Measurements from ENCODE around the gene EHBP1.

EHBP1 gene

GRCh38 chr2:62895632-62896009 lies 190.1 kb downstream of the EHBP1 start:
- DNase-seq, result no peak

GRCh38 chr2:62897187-62897827 lies 191.8 kb downstream of the EHBP1 start:
- no peak for DNase-seq

GRCh38 chr2:62904344-62904743 lies 198.8 kb downstream of the EHBP1 start:
- no peak for DNase-seq

GRCh38 chr2:62908145-62908544 lies 202.6 kb downstream of the EHBP1 start:
- no peak for DNase-seq

- no peak for DNase-seq
Observed at GRCh38 chr2:62913311-62913710, 207.8 kb downstream of the EHBP1 start.

GRCh38 chr2:62919041-62919440 lies 213.5 kb downstream of the EHBP1 start:
- DNase-seq, result no peak

- no peak for DNase-seq
Observed at GRCh38 chr2:62920070-62920469, 214.6 kb downstream of the EHBP1 start.

GRCh38 chr2:62923242-62923641 lies 217.7 kb downstream of the EHBP1 start:
- no peak for DNase-seq

- DNase-seq, result no peak
Observed at GRCh38 chr2:62923881-62924280, 218.4 kb downstream of the EHBP1 start.

- DNase-seq, result no peak
Observed at GRCh38 chr2:62928015-62928414, 222.5 kb downstream of the EHBP1 start.

- no peak for DNase-seq
Observed at GRCh38 chr2:62931536-62931935, 226.0 kb downstream of the EHBP1 start.

GRCh38 chr2:62933398-62933917 lies 227.9 kb downstream of the EHBP1 start:
- DNase-seq, result no peak

GRCh38 chr2:62934517-62934916 lies 229.0 kb downstream of the EHBP1 start:
- DNase-seq, result no peak

- no peak for DNase-seq
Observed at GRCh38 chr2:62938126-62938525, 232.6 kb downstream of the EHBP1 start.

- no peak for DNase-seq
Observed at GRCh38 chr2:62939735-62940491, 234.4 kb downstream of the EHBP1 start.

- no peak for DNase-seq
Observed at GRCh38 chr2:62940697-62941096, 235.2 kb downstream of the EHBP1 start.

- no peak for DNase-seq
Observed at GRCh38 chr2:62941413-62941812, 235.9 kb downstream of the EHBP1 start.

- DNase-seq, result no peak
Observed at GRCh38 chr2:62944362-62944761, 238.8 kb downstream of the EHBP1 start.

GRCh38 chr2:62947403-62947802 lies 241.9 kb downstream of the EHBP1 start:
- DNase-seq, result no peak

GRCh38 chr2:62956651-62957050 lies 251.1 kb downstream of the EHBP1 start:
- DNase-seq, result no peak

GRCh38 chr2:62958206-62958605 lies 252.7 kb downstream of the EHBP1 start:
- DNase-seq, result no peak

- DNase-seq, result no peak
Observed at GRCh38 chr2:62964050-62964449, 258.5 kb downstream of the EHBP1 start.

- no peak for DNase-seq
Observed at GRCh38 chr2:62964671-62965070, 259.2 kb downstream of the EHBP1 start.

- no peak for DNase-seq
Observed at GRCh38 chr2:62966991-62967390, 261.5 kb downstream of the EHBP1 start.

GRCh38 chr2:62968168-62968567 lies 262.7 kb downstream of the EHBP1 start:
- DNase-seq, result no peak

All from stimulated activated CD4-positive, alpha-beta T cell treated with anti-CD3 and anti-CD28 coated beads, Interleukin-12 subunit alpha, Interleukin-12 subunit beta, amount 100 ng/mL, for 4 hours (primary cell).